ENCODE measurements around the gene VAC14. TPM values are rescaled to one million over a fixed set of nuclear protein-coding genes. Genes with fewer than 3 reads are reported as not detected.
A peak's percentile ranks its signal among the peaks of the same experiment; 100 is the strongest.
"Not testable (repeated sequence)": the region's sequence is repeated elsewhere in the genome, so short reads cannot be mapped to it uniquely, and the experiment has no call there.

The VAC14 gene
- total RNA-seq: 38.4 and 39.0 TPM in 2 replicates
- long read RNA-seq, partial matches to known transcripts: 4 of 10 reads
- long read RNA-seq, other reads (novel, unspliced or antisense): 5 of 10 reads

GRCh38 chr16:70800781-70801480 lies at the start of gene VAC14:
Gene VAC14, minus strand, starts transcription at chr16:70801158. Its CDS starts 258 bp downstream, at chr16:70800900.
- Mint-ChIP-seq H3K9me3 (ENCODE audit: low read depth) (peaks cover 4% of the 10 kb centered on the region), H3K4me3 (ENCODE audit: low read depth) (peak within 1 kb of the TSS; percentile 89), H3K36me3 (ENCODE audit: insufficient read depth) (no peaks in the 10 kb centered on the region), H3K4me1 (ENCODE audit: low read depth) (peaks cover 12% of the 10 kb centered on the region), H3K27ac (peak within 1 kb of the TSS; percentile 95), H3K27me3 (peaks cover 24% of the 10 kb centered on the region)
- no peak for TF ChIP-seq CTCF (IDR thresholded peaks at IDR 0.05; ENCODE audit: unreplicated experiment)
- peak; percentile 96 for DNase-seq (ENCODE audit: low spot score, unreplicated experiment)

DNA sequence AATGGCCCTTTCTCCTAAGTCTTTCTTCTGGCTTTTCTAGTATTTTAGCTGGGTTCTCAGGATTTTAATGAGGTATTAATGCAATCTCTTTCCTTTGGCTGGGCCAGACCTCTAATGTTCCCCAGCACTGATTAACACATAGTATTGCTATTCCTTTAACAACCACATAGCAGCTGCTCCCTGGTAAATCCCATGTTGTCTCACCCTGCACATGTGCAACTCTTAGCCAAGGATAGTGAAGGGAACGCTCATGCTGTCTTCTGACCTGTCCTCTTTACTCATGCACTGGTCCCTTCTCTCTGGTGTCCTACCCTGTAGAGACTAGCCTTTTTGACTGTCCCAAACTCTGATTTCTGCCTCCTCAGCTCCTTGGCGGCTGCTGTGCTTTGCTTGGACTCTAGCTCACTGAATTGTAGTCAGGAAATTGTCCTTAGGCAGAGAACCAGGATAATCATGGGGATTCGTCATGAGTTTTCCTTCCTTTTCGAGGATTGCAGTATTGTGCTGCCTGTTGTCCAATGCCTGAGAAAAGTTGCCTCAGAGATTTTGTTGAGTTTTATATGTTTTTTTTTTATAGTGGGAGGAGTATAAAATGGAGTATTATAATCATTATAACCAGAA lies 22.6 kb upstream of the VAC14 start:
- H3K9me3 Mint-ChIP-seq (ENCODE audit: low read depth); H3K27me3 Mint-ChIP-seq; H3K36me3 Mint-ChIP-seq (ENCODE audit: insufficient read depth); H3K27ac Mint-ChIP-seq; DNase-seq (ENCODE audit: low spot score, unreplicated experiment); H3K4me1 Mint-ChIP-seq (ENCODE audit: low read depth); H3K4me3 Mint-ChIP-seq (ENCODE audit: low read depth): not testable (repeated sequence)

DNA sequence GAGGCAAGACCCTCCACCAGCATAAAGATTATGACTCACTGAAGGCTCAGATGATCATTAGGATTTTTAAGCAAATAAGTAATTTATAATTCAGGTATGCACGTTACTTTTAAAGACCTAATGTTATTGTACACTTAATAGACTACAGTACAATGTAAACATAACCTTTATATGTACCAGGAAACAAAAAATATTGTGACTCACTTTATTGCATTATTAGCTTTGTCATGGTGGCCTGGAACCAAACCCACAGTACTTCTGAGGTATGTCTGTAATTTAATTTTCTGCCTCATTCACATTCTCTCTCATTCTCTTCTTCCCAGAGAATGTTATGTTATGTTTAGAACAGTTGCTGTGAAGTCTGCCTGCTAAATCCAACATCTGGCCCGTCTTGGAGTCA lies 21.8 kb upstream of the VAC14 start:
- H3K36me3 Mint-ChIP-seq (ENCODE audit: insufficient read depth); H3K27ac Mint-ChIP-seq; H3K9me3 Mint-ChIP-seq (ENCODE audit: low read depth); H3K4me1 Mint-ChIP-seq (ENCODE audit: low read depth); H3K27me3 Mint-ChIP-seq; DNase-seq (ENCODE audit: low spot score, unreplicated experiment); H3K4me3 Mint-ChIP-seq (ENCODE audit: low read depth): not testable (repeated sequence)

- not testable (repeated sequence) for H3K4me3 Mint-ChIP-seq (ENCODE audit: low read depth)
Measured at GRCh38 chr16:70818088-70818487, 17.1 kb upstream of the VAC14 start.

GRCh38 chr16:70809392-70810060 lies 8.6 kb upstream of the VAC14 start:
- Mint-ChIP-seq H3K4me3 (ENCODE audit: low read depth) (no peak overlapping the region), H3K9me3 (ENCODE audit: low read depth) (no peaks in the 10 kb centered on the region), H3K36me3 (ENCODE audit: insufficient read depth) (no peaks in the 10 kb centered on the region), H3K27me3 (peaks cover 16% of the 10 kb centered on the region), H3K27ac (no peak overlapping the region), H3K4me1 (ENCODE audit: low read depth) (no peaks in the 10 kb centered on the region)
- TF ChIP-seq CTCF (IDR thresholded peaks at IDR 0.05; ENCODE audit: unreplicated experiment): no peak
- no peak for DNase-seq (ENCODE audit: low spot score, unreplicated experiment)

More at GRCh38 chr16:70818088-70818487, 17.1 kb upstream of the VAC14 start:
- not testable (repeated sequence) for H3K9me3 Mint-ChIP-seq (ENCODE audit: low read depth); H3K36me3 Mint-ChIP-seq (ENCODE audit: insufficient read depth); H3K27ac Mint-ChIP-seq; H3K4me1 Mint-ChIP-seq (ENCODE audit: low read depth); DNase-seq (ENCODE audit: low spot score, unreplicated experiment); H3K27me3 Mint-ChIP-seq

- no peak overlapping the region for H3K27ac Mint-ChIP-seq
- peaks cover 24% of the 10 kb centered on the region for H3K27me3 Mint-ChIP-seq
- DNase-seq (ENCODE audit: low spot score, unreplicated experiment): no peak
- no peaks in the 10 kb centered on the region for H3K36me3 Mint-ChIP-seq (ENCODE audit: insufficient read depth)
- peak; percentile 17 for TF ChIP-seq CTCF (IDR thresholded peaks at IDR 0.05; ENCODE audit: unreplicated experiment)
- H3K9me3 Mint-ChIP-seq (ENCODE audit: low read depth): peaks cover 4% of the 10 kb centered on the region
- H3K4me3 Mint-ChIP-seq (ENCODE audit: low read depth): no peak overlapping the region
- no peaks in the 10 kb centered on the region for H3K4me1 Mint-ChIP-seq (ENCODE audit: low read depth)
Measured at GRCh38 chr16:70808371-70808770, 7.4 kb upstream of the VAC14 start.
